Breast epithelium (tissue), 3 donors: ENCODE data around the gene AXL.

Experiments
- POLR2A ChIP-seq: fragments of 450-650 bp; IDR thresholded peaks from one replicate; pipeline ENCODE4 v1.6.1; 2016; ENCODE audit warnings: antibody characterized with exemption, mild to moderate bottlenecking, moderate library complexity
- POLR2AphosphoS5 ChIP-seq, 3 donors: sonication (generic); formaldehyde crosslinking; IDR thresholded peaks; one replicate each; pipeline ENCODE4 v1.6.1; 2017; ENCODE audit warnings: antibody characterized with exemption in 3 of 3
- TF ChIP-seq, protein P1 (sequence below), 3 donors: fragments of 450-650 bp; IDR thresholded peaks; one replicate each; pipeline ENCODE4 v1.5.1; 2016 to 2017; ENCODE audit warnings: antibody characterized with exemption in 3 of 3, mild to moderate bottlenecking in 3 of 3, moderate library complexity in 3 of 3

DNA sequence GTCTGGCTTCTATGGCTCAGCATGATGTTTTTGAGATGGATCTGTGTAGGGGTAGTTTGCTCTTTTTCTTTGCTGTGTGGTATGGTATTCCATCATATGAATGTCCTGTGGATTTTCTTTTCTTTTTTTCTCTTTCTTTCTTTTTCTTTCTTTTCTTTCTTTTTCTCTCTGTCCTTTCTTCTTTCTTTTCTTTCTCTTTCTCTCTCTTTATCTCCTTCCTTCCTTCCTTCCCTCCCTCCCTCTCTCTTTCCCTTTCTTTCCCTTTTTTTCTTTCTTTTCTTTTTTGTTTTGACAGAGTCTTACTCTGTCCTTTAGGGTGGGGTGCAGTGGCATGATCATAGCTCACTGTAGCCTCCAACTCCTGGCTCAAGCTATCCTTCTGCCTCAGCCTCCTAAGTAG is 36.1 kb downstream of the AXL start:
- TF ChIP-seq, protein P1, sequence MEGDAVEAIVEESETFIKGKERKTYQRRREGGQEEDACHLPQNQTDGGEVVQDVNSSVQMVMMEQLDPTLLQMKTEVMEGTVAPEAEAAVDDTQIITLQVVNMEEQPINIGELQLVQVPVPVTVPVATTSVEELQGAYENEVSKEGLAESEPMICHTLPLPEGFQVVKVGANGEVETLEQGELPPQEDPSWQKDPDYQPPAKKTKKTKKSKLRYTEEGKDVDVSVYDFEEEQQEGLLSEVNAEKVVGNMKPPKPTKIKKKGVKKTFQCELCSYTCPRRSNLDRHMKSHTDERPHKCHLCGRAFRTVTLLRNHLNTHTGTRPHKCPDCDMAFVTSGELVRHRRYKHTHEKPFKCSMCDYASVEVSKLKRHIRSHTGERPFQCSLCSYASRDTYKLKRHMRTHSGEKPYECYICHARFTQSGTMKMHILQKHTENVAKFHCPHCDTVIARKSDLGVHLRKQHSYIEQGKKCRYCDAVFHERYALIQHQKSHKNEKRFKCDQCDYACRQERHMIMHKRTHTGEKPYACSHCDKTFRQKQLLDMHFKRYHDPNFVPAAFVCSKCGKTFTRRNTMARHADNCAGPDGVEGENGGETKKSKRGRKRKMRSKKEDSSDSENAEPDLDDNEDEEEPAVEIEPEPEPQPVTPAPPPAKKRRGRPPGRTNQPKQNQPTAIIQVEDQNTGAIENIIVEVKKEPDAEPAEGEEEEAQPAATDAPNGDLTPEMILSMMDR (IDR thresholded peaks at IDR 0.05) = no peak
- TF ChIP-seq POLR2A = no peak
- no peak for TF ChIP-seq POLR2AphosphoS5 (IDR thresholded peaks at IDR 0.05)
